Esophagus (tissue), 2 donors: ENCODE data around the gene CR1L. TPM values are rescaled to one million over a fixed set of nuclear protein-coding genes. Genes with fewer than 3 reads are reported as not detected.
"Not testable (repeated sequence)": the region's sequence is repeated elsewhere in the genome, so short reads cannot be mapped to it uniquely, and the experiment has no call there.

Experiments used
- H3K27ac ChIP-seq, 2 donors: one replicate each; pipeline ENCODE4 v1.5.1; 2013; ENCODE audit warnings: low read depth in 2 of 2, mild to moderate bottlenecking in 2 of 2, inconsistent platforms in 1 of 2, low read length in 1 of 2, moderate library complexity in 1 of 2
- H3K27me3 ChIP-seq, 2 donors: one replicate each; pipeline ENCODE4 v1.6.1; 2013; ENCODE audit warnings: low read length in 2 of 2, control low read depth in 1 of 2, mild to moderate bottlenecking in 1 of 2; ENCODE audit not compliant: insufficient read depth in 2 of 2, control insufficient read depth in 1 of 2
- H3K36me3 ChIP-seq, 2 donors: one replicate each; pipeline ENCODE4 v1.6.1; 2013; ENCODE audit warnings: low read length in 1 of 2; ENCODE audit not compliant: control insufficient read depth in 2 of 2, insufficient read depth in 2 of 2
- H3K4me1 ChIP-seq, 2 donors: one replicate each; pipeline ENCODE4 v1.6.1; 2013; ENCODE audit warnings: low read length in 1 of 2; ENCODE audit not compliant: control insufficient read depth in 2 of 2, insufficient read depth in 2 of 2
- H3K4me3 ChIP-seq, 2 donors: one replicate each; pipeline ENCODE4 v1.5.1; 2013; ENCODE audit warnings: low read length in 2 of 2, mild to moderate bottlenecking in 2 of 2, low read depth in 1 of 2, moderate library complexity in 1 of 2
- H3K9me3 ChIP-seq, 2 donors: one replicate each; pipeline ENCODE4 v1.6.1; 2013; ENCODE audit warnings: mild to moderate bottlenecking in 2 of 2, low read depth in 1 of 2, low read length in 1 of 2, moderate library complexity in 1 of 2; ENCODE audit not compliant: control insufficient read depth in 2 of 2, insufficient read depth in 1 of 2
- WGBS, 2 donors: extraction: QIAGEN DNeasy Blood & Tissue Kit; methylation state at CpG; one replicate each; pipeline ENCODE4 v1.1.7; 2013; 5-methylcytosine and 5-hydroxymethylcytosine counted together
- polyA plus RNA-seq, 2 donors: library from polyadenylated mRNA; stranded (reverse); fragments of 200-250 nt; gene quantifications; one replicate each; pipeline ENCODE4 v1.2.3, GENCODE V29; 2013
- donor health status: healthy with polysubstance abuse.
- donor health status: Bipolar disorder and iron deficiency.

The CR1L gene
- polyA plus RNA-seq, 2 donors, result not detected

DNA sequence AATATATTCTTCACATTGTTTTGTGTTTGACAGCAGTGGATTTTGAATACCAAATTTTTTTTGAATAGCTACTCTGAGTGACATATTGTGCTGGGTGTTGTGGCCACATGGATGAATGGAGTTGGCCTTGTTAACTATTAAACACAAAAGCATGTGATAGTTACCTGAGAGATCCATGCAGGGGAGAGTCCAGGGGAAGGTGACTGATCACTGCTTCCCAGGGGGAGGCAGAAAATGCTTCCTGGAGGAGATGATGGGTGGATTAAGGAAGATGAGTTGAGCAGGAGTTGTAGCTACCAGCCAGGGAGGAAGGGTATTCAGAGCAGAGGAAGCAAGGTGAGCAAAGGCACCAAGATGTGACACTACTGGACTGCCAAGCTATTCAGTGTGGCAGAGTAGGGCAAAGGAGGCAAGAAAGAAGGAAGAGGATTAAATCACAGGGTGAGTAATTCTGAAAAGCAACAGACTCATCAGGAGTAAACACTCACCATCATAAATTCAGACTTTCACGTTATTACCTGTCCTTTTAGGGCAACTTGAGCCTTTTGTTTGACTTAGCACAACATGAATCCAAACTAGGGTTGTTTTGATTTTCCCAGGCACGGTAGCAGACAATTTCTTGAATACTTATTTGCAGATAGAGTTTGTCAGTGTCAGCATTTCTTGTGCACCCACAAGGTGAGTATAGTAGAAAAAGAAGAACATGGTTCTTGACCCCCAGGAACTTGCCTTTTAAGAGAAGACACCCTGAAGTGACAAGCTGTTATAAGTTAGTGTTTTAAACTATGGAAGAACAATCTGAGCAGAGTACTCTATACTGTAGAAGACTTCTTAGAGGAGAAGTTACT is 111.1 kb downstream of the CR1L start:
- Histone ChIP-seq H3K9me3 (no peaks in the 10 kb centered on the region), H3K27ac (peak overlapping the region; percentile 61 to 74), H3K4me3 (peak overlapping the region in 1 of 2 donors; percentile 91), H3K36me3 (peaks cover 3% of the 10 kb centered on the region in 2 donors), H3K27me3 (no peaks in the 10 kb centered on the region), H3K4me1 (peaks cover 2 to 6% of the 10 kb centered on the region in 2 donors)
- 32 to 38% methylated on average over 2 of the region's 2 CpGs for WGBS, 2 donors

DNA sequence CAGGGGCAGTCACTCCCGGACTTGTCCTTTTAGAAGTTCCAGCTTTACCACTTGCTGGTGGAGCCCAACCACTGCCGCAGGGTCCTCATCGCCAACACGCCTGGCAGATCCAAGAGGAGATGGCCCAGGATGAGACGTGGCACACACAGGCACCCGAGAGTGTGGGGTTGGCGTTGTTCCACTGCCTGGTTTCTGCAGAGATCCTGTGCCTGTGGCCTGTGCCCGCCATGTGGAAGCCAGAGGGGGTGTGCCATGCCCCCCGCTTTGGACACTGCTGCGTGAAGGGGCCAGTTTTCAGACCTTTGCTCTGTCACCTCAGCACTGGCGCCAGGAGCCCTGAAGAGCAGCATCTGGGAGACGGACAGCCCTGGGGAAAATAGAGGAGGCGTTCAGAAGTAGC is 117.7 kb downstream of the CR1L start:
- no peak overlapping the region for H3K4me3 ChIP-seq
- WGBS, 2 donors, result 96% methylated on average over 13 of the region's 13 CpGs
- no peaks in the 10 kb centered on the region for H3K27me3 ChIP-seq
- peaks cover 8 to 17% of the 10 kb centered on the region in 2 donors for H3K36me3 ChIP-seq
- H3K9me3 ChIP-seq, result no peaks in the 10 kb centered on the region
- no peak overlapping the region for H3K27ac ChIP-seq
- no peaks in the 10 kb centered on the region for H3K4me1 ChIP-seq

DNA sequence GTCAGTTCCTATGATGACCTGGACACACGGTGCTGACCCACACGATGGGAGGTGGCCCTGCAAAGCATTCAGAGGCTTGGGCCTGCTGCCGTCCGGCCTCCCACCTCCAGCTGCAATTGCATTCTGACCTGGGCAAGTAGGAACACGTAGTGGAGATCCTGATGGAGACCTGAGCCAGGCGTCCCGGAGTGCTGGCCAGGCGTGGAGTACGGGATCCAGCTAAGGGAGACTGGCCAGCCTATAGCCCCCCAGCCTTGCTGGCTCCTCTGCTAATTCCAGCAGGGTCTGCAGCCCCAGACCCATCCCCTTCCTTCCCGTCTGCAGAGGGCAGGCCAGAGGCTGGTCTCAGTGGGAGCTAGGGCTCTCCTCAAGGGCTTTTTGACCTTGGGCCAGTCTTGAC is 118.2 kb downstream of the CR1L start:
- Histone ChIP-seq H3K4me3 (no peak overlapping the region), H3K27ac (no peak overlapping the region), H3K4me1 (no peaks in the 10 kb centered on the region), H3K27me3 (no peaks in the 10 kb centered on the region), H3K36me3 (peaks cover 8 to 17% of the 10 kb centered on the region in 2 donors), H3K9me3 (no peaks in the 10 kb centered on the region)
- WGBS, 2 donors, result 90 to 94% methylated on average over 10 of the region's 10 CpGs

DNA sequence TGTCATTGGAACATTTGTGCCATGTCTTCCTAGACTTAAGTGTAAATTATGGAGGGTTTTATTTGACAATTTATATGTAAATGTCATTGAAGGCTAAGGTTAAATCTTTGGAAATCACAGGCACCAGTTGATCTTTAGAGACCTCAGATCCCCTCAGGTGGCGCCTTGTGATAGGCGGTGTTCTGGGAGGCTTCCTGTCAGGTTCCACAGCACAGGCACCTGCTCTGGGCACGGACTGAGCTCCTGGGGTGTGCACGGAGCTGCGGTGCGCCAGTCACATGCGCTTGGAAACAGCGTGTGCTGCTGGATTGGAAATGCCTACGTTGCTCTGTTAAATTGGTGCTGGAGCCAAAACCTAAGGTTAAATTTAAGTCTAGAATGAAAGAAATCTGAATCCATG is 119.0 kb downstream of the CR1L start:
- Histone ChIP-seq H3K9me3 (no peaks in the 10 kb centered on the region), H3K27ac (no peak overlapping the region), H3K4me1 (no peaks in the 10 kb centered on the region), H3K27me3 (no peaks in the 10 kb centered on the region), H3K4me3 (no peak overlapping the region), H3K36me3 (peaks cover 8 to 17% of the 10 kb centered on the region in 2 donors)
- WGBS, 2 donors, result 86 to 91% methylated on average over 9 of the region's 9 CpGs

DNA sequence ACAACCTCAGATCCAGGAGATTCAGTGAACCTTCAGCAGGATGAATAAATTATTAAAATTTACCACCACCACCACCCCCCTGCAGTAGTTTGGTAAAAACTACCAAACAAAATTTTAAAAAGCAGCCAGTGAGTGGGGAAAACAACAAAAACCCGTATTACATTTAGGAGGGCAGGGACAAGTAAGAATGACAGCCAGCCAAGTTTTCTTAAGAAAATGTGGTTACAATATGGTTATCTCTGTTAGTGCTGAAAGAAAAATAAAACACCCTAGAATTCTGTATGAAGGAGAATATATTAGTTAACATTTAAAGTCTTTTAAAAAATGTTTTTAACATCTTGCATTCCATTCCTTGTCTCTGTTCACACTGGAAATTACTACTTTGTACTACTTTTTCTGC is 121.6 kb downstream of the CR1L start:
- Histone ChIP-seq H3K27me3 (no peaks in the 10 kb centered on the region), H3K27ac (no peak overlapping the region), H3K9me3 (no peaks in the 10 kb centered on the region), H3K36me3 (peaks cover 5 to 17% of the 10 kb centered on the region in 2 donors), H3K4me1 (no peaks in the 10 kb centered on the region), H3K4me3 (no peak overlapping the region)
- 73 to 77% methylated on average over 1 of the region's 1 CpG for WGBS, 2 donors

DNA sequence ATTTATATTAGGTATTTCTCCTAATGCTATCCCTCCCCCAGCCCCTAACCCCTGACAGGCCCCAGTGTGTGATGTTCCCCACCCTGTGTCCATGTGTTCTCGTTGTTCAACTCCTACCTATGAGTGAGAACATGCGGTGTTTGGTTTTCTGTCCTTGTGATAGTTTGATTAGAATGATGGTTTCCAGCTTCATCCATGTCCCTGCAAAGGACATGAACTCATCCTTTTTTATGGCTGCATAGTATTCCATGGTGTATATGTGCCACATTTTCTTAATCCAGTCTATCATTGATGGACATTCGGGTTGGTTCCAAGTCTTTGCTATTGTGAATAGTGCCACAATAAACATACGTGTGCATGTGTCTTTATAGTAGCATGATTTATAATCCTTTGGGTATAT is 125.6 kb downstream of the CR1L start:
- 96 to 99% methylated on average over 3 of the region's 4 CpGs for WGBS, 2 donors
- H3K4me3 ChIP-seq, H3K36me3 ChIP-seq, H3K27ac ChIP-seq, H3K4me1 ChIP-seq, H3K9me3 ChIP-seq, H3K27me3 ChIP-seq: not testable (repeated sequence)

Other genes with a start within 250 kb of the CR1L start
- under 1 TPM; 0.02 to 0.06 TPM for gene CR2, start 190.8 kb upstream of the CR1L start, polyA plus RNA-seq
- gene CR1, start 149.0 kb upstream of the CR1L start, polyA plus RNA-seq, result under 1 TPM; 0.06 to 0.12 TPM
- 100 to 1,000 TPM in 1 of 2 donors, 10 to 100 TPM in 1; 79.6 to 154 TPM for gene CD46, start 106.9 kb downstream of the CR1L start, polyA plus RNA-seq